Mucosa of gallbladder (tissue), 1 donor: Measurements from ENCODE around the gene HOXA7. TPM values are rescaled to one million over a fixed set of nuclear protein-coding genes. Genes with fewer than 3 reads are reported as not detected.

ENCODE experiments used
- DNase-seq: peaks from one replicate; pipeline ENCODE4 v3.0.0-alpha.2; 2020; ENCODE audit warnings: low spot score
- total RNA-seq: library from RNA; stranded (reverse); gene quantifications from one replicate; pipeline ENCODE4 v1.2.1, GENCODE V29; 2021
- donor health status: DM: no; HTN: no; CAD: no.

HOXA7 gene
- total RNA-seq, 1 donor from 2014 or later: not detected

DNA sequence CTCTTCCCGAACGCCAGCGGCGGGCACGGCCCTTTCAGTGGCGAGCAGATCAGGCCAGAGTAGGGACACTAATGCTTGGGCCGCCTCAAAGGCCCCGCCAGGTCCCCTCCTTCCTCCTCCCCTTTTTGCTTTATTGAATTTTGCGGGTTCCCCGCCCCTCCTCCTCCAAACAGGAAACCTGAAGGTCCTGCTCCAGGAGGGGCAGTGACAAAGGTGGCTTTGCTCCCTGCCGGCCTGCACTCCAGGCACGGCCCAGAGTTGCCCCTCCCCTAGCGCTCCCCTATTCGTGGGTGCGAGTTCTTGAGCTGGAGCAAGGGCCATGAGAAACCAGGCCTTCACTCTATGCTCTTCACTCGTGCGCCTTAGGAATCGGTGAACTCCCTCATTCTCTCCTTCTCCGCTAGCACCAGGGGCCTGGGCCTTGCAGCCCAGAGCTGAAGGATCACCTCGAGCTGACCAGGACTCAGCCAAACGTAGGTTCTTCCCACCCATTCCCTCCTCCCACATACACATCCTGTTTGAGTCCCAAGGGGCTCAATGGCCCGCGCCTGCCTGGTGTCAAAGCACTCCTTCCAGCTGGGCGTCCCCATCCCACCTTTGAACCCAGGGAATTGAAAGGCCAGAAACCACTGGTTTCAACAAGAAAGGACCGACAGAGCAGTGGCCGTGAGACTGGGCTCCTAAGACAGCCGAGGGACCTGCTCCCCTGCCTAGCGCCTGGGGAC lies 8.3 kb downstream of the HOXA7 start:
- DNase-seq: no peak

GRCh38 chr7:27147199-27148030 lies 9.1 kb downstream of the HOXA7 start, which contains the start of gene HOXA6:
TSS of gene HOXA6 (minus strand) at chr7:27147774. CDS start at chr7:27147749, 25 bp downstream.
- DNase-seq: no peak

DNA sequence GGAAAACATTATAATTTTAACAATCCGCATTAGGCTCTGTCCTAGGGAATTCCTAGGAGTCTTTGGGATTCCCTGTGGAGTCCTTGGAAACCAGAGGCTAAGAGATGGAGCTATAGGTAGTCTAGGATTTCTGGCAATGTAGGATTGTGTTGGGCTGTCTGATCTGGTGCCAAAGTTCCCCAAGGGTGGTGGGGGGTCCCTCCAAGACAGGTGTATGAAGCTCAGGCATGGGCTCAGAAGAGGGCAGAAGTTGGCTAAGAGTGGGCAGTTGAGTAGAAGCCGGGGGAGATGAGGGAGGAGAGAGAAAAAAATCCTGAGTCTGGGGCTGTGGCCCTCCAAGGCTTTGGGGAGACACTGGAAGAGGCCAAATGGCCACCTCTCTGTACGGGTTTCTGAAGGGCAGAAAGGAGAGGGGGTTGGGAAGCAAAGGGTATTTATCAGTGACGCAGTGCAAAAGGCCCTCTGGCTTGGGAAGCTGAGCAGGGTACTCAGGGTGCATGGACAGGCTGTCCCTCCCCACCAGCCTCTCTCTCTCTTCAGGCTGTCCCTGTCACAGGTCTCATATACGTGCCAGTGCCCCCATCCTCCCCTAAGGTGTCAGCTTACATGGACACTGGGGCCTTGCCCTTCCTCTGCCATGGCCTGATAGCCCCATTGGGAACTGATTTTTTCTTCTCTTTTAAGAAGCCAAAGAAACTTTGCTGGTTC lies 9.8 kb downstream of the HOXA7 start:
- no peak for DNase-seq

DNA sequence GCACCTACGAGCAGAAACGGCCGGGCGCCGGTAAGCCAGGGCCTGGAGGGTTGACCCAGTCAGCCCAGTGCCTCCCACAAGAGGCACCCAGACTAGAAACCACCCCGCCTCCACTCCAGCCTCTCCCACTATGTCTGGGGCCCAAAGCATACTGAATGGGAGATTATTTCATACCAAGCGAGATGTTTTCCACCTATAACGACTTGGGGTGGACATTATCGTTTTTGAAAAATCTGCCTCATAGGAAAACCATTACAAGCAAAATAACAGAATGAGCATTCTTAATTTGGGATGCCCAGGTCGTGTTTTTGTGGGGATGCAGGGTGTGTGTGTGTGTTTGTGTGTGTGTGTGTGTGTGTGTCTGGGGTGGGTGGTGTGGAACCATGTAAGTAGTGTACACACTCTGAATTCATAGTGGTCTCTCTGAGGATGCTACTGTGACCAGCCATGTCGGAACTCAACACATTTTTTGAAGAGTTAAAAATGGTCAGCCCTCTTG lies 10.5 kb downstream of the HOXA7 start:
- no peak for DNase-seq

DNA sequence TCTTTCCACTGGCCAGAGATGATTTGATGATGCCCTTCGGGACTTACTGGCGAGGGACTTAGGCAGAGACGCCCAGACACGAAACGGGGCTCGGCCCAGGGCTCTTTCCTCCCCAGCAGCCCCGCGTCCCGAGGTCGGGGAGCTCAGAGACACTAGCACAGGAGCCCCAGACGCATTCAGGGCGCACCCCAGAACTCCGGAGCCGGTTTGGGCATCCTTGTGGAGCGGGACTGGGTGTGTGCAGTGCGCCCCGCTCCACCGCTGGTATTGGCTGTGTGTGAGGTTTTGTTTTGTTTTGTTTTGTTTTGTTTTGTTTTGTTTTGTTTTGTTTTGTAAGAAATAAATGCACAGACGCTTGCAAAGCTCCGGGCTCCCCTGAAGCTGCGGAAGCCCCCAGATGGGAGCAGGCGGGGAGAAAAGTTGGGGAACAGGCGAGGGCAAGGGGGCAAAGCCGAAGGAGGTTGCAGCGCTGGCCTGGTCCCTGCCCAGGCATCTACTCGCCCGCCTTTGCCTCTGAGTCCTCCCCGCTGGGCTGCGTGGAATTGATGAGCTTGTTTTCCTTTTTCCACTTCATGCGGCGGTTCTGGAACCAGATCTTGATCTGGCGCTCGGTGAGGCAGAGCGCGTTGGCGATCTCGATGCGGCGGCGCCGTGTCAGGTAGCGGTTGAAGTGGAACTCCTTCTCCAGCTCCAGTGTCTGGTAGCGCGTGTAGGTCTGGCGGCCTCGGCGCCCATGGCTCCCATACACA lies 11.1 kb downstream of the HOXA7 start:
- no peak for DNase-seq

- no peak for DNase-seq
Observed at GRCh38 chr7:27144781-27145164, 11.7 kb downstream of the HOXA7 start.

DNA sequence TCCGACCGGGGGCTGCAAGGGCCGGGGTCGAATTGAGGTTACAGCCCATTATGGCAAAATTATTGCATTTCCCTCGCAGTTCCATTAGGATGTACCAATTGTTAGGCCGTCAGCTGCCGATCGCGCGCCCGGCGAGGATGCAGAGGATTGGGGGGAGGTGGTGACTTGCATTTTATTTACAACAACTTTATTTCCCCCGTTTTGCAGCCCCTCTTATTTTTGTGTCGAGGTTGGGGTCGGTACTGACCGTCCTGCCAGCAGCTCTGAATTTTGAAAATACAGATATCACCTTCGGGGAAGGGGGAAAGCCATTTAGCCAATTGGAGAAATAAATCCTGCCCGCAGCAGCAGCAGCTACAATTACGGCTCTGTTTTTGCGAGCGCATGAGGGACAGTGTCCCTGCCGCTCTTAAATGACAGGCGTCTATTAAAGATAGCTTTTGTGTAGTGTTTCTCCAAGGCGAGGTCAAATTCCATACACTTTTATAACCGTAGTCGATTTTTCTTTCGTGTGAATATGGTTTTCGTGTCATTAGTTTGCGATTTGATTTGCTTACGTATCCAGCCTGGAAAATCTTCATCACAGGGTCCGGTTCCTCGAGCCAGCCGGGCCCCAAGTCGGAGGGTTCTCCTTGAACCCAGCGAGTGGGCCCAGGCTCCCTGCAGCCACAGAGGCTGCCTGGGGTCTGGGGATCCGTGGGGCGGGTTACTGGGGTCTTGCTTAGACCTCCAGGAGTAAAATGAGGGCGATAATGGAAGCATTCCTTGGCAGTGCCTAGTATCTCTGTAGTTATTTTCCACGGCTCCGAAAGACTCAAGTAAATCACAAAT lies 12.3 kb downstream of the HOXA7 start:
- DNase-seq: no peak

GRCh38 chr7:27143023-27143949 lies 13.2 kb downstream of the HOXA7 start, which contains the start of gene HOXA5:
TSS of gene HOXA5 (minus strand) at chr7:27143681. CDS start at chr7:27143607, 74 bp downstream.
- no peak for DNase-seq

DNA sequence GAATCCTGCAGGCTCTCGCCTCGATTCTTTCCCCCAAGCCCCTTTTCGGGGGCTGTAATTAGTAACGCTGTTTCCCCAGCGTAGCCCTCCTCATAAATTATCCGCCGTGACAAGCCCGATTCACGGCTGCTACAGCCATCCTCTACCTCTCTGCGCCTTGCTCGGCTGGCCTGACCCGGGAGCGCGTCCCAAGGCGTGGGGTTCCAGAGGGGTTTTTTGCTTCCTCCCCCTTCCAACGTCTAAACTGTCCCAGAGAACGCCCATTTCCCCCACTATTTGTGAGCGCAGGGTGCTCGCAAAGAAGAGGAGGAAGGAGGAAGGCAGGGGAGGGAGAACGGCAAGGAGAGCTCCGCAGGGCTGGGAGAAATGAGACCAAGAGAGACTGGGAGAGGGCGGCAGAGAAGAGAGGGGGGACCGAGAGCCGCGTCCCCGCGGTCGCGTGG lies 13.9 kb downstream of the HOXA7 start:
- no peak for DNase-seq

GRCh38 chr7:27141923-27142579 lies 14.4 kb downstream of the HOXA7 start:
- DNase-seq: no peak

GRCh38 chr7:27141137-27141922 lies 15.1 kb downstream of the HOXA7 start:
- no peak for DNase-seq

DNA sequence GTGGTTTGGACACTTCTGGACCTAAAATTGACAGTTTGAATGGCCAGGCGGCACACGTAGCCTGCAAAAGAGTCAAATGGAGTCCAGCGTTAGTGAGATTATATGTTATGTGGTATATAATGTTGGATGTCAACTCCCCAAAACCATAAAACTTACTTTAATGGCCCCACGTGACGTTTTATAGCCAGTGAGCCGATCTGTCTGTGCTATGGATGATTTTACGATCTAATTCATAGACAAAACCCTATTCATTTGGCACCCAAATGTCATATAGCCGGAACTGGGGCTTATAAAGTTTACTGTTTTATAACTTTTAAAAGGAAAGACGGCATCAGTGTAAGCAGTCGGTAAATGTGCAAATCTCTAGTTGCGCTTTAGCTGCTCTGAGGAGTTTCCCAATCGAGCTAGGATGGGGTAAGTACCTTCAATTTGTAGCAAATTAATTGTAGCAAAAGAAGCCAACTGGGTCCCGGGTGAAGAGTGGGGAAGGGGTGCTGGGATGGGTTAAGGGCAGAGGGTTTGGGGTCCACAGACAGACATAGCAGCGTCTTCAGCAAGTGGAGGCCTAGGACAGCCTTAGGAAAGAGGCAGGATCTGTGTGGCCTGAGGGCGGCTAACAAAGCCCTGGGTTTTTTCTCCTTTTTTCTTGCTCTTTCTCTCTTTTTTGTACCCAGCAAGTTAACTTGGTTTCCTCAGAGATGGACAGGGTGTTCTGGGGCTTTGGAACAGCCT lies 16.2 kb downstream of the HOXA7 start:
- no peak for DNase-seq

GRCh38 chr7:27139334-27140125 lies 16.9 kb downstream of the HOXA7 start:
- no peak for DNase-seq

DNA sequence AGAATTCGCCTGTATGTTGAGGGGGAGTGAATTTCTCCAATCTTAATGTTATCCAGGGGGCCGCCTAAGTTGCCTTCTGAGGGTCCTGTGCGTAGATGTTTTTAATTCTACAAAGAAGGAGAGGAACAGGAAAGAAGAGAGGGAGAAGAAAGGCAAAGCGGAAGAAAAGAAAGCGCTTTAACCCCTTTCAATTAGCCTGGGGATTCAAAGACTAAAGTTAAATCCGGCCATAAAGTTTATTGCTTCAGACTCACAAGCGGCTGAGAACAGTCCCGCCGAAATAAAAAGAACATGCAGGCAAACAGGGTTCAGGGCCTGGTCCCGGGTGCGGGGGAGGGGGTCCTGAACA lies 17.5 kb downstream of the HOXA7 start:
- no peak for DNase-seq

DNA sequence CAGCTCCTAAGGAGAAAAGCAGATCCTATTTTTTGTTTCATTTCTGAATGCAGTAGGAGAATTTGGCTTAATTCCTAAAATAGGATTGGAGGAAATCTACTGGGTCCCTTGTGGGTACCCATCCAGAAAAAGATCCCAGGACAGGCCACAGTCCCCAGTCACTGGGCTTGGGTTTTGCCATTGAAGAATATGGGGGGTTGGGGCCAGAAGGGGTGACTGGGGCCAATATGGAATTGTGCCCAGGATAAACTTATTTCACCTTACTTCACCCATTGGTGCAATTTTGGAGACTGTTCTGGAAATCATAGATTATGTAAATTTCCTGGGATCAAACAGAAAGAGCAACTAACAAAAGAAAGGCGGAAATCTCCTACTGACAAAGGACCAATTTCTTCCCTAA lies 18.0 kb downstream of the HOXA7 start:
- no peak for DNase-seq

GRCh38 chr7:27137640-27138315 lies 18.7 kb downstream of the HOXA7 start:
- no peak for DNase-seq
